Panc1 (cell line): Measurements from ENCODE around the gene KIF1A.
"Not testable (repeated sequence)": the region's sequence is repeated elsewhere in the genome, so short reads cannot be mapped to it uniquely, and the experiment has no call there.

Experiments
- CTCF ChIP-seq: fragments of 450-650 bp; IDR thresholded peaks from 2 replicates; pipeline ENCODE4 v1.5.1; 2017; ENCODE audit warnings: mild to moderate bottlenecking
- POLR2AphosphoS5 ChIP-seq: IDR thresholded peaks from 2 replicates; pipeline ENCODE4 v1.6.1; 2012; ENCODE audit warnings: mild to moderate bottlenecking, low read depth, low read length, moderate library complexity
- REST ChIP-seq, 2 experiments: IDR thresholded peaks; 2 replicates each; pipeline ENCODE4 v1.6.1; 2011 to 2012; ENCODE audit warnings: low read depth in 2 of 2, control low read depth in 1 of 2, low read length in 1 of 2, mild to moderate bottlenecking in 1 of 2, moderate library complexity in 1 of 2; ENCODE audit not compliant: insufficient read depth in 1 of 2

- TF ChIP-seq CTCF; POLR2AphosphoS5; REST (IDR thresholded peaks at IDR 0.05; ENCODE audit: insufficient read depth in 1 of 2, low read depth in 2 of 2, low read length in 1 of 2): not testable (repeated sequence)
These were observed 129.0 kb downstream of the KIF1A start for GRCh38 chr2:240691075-240691427.
